Skeletal muscle satellite cell (primary cell): ENCODE measurements around the gene MCF2.

Experiments
- H3K27me3 ChIP-seq: 2 replicates; pipeline ENCODE4 v1.7.0; 2013; ENCODE audit warnings: low read length; ENCODE audit not compliant: control insufficient read depth, insufficient read depth
- H3K36me3 ChIP-seq: 2 replicates; pipeline ENCODE4 v1.7.0; 2013; ENCODE audit warnings: mild to moderate bottlenecking, control low read depth, low read length; ENCODE audit not compliant: insufficient read depth
- H3K4me1 ChIP-seq: 2 replicates; pipeline ENCODE4 v1.7.0; 2013; ENCODE audit warnings: low read length; ENCODE audit not compliant: control insufficient read depth, insufficient read depth
- H3K4me2 ChIP-seq: 2 replicates; pipeline ENCODE4 v1.7.0; 2013; ENCODE audit warnings: mild to moderate bottlenecking, low read length
- H3K4me3 ChIP-seq: 2 replicates; pipeline ENCODE4 v1.7.0; 2013; ENCODE audit warnings: low read length
- H3K9ac ChIP-seq: 2 replicates; pipeline ENCODE4 v1.7.0; 2013; ENCODE audit warnings: mild to moderate bottlenecking, low read depth, low read length, moderate library complexity
- H3K9me3 ChIP-seq: replicated peaks from 2 replicates; pipeline ENCODE4 v1.7.0; 2013; ENCODE audit warnings: mild to moderate bottlenecking, control low read depth, low read length

MCF2 gene

DNA sequence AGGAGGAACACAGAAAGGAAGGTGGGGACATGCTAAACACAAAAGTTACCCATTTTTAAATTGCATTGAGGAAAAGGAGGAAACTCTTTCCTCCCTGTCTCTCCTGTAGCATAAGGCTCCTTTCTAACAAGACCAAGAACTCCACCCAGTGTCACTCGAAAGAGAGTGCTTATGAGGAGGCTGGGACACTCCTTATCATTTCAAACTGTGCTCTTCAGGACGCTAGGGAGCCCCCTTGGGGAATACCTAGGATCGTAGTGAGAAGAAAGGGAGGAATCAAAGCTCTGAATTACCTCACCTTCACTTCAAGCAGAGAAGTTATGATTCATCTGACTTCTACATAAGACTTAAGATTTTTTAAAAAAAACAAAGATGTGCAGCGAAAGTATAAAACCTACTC lies 111.9 kb downstream of the MCF2 start:
- H3K4me3 ChIP-seq: no peak overlapping the region
- H3K9me3 ChIP-seq: no peaks in the 10 kb centered on the region
- H3K27me3 ChIP-seq: no peaks in the 10 kb centered on the region
- H3K4me2 ChIP-seq: no peak overlapping the region
- no peak overlapping the region for H3K9ac ChIP-seq
- H3K4me1 ChIP-seq: no peaks in the 10 kb centered on the region
- no peaks in the 10 kb centered on the region for H3K36me3 ChIP-seq

DNA sequence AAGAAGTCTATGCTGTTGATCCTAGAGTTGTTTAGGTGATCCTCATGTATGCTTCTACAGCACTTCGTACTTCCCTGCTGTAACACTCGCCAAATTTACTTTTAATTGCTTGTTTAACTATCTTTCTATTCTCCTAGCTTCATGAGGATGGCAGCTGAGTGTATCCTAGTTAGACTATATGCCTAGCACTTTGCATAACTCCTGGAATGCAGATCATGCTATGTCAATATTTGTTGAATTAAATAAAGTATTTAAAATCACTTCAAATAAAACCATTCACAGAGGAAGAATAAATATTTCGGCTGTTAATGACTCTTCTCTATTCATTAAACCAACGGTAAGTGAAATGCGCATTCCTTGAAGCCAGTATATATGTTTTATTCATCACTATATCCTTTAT lies 122.4 kb downstream of the MCF2 start:
- H3K4me3 ChIP-seq: no peak overlapping the region
- H3K9me3 ChIP-seq: no peaks in the 10 kb centered on the region
- H3K27me3 ChIP-seq: no peaks in the 10 kb centered on the region
- H3K36me3 ChIP-seq: no peaks in the 10 kb centered on the region
- no peak overlapping the region for H3K9ac ChIP-seq
- H3K4me1 ChIP-seq: no peaks in the 10 kb centered on the region
- no peak overlapping the region for H3K4me2 ChIP-seq

GRCh38 chrX:139581068-139581467 lies 126.9 kb downstream of the MCF2 start:
- Histone ChIP-seq H3K4me3 (no peak overlapping the region), H3K9me3 (no peaks in the 10 kb centered on the region), H3K27me3 (no peaks in the 10 kb centered on the region), H3K9ac (no peak overlapping the region), H3K4me1 (no peaks in the 10 kb centered on the region), H3K36me3 (no peaks in the 10 kb centered on the region), H3K4me2 (no peak overlapping the region)

DNA sequence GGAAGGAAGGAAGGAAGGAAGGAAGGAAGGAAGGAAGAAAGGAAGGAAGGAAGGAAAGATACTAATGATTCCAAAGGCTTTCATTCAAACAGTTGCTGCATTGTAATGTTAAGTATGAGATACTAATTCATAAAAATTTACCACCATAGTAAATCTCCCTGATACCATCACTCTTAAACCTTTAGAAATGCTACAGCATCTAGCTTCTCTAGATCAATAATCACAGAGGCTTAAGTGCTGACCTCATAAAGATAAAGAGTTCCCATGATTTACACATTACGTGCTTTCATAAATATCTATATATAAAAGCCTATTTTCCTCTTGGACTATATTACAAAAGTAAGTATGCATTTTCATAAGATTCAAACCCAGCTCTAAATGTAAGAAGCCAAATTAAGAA lies 141.0 kb downstream of the MCF2 start:
- no peak overlapping the region for H3K4me3 ChIP-seq
- H3K4me2 ChIP-seq: no peak overlapping the region
- no peaks in the 10 kb centered on the region for H3K9me3 ChIP-seq
- no peaks in the 10 kb centered on the region for H3K27me3 ChIP-seq
- H3K4me1 ChIP-seq: no peaks in the 10 kb centered on the region
- no peaks in the 10 kb centered on the region for H3K36me3 ChIP-seq
- H3K9ac ChIP-seq: no peak overlapping the region

GRCh38 chrX:139563251-139563650 lies 144.7 kb downstream of the MCF2 start:
- no peaks in the 10 kb centered on the region for H3K4me1 ChIP-seq
- no peak overlapping the region for H3K9ac ChIP-seq
- H3K27me3 ChIP-seq: no peaks in the 10 kb centered on the region
- no peaks in the 10 kb centered on the region for H3K36me3 ChIP-seq
- no peak overlapping the region for H3K4me2 ChIP-seq
- no peak overlapping the region for H3K4me3 ChIP-seq
- H3K9me3 ChIP-seq: no peaks in the 10 kb centered on the region

GRCh38 chrX:139560221-139560620 lies 147.7 kb downstream of the MCF2 start:
- H3K4me2 ChIP-seq: no peak overlapping the region
- no peak overlapping the region for H3K4me3 ChIP-seq
- no peaks in the 10 kb centered on the region for H3K9me3 ChIP-seq
- no peaks in the 10 kb centered on the region for H3K4me1 ChIP-seq
- H3K36me3 ChIP-seq: no peaks in the 10 kb centered on the region
- H3K9ac ChIP-seq: no peak overlapping the region
- no peaks in the 10 kb centered on the region for H3K27me3 ChIP-seq

- no peak overlapping the region for H3K9ac ChIP-seq
- no peak overlapping the region for H3K4me2 ChIP-seq
- no peaks in the 10 kb centered on the region for H3K36me3 ChIP-seq
- H3K4me1 ChIP-seq: no peaks in the 10 kb centered on the region
- H3K4me3 ChIP-seq: no peak overlapping the region
- H3K9me3 ChIP-seq: no peaks in the 10 kb centered on the region
- no peaks in the 10 kb centered on the region for H3K27me3 ChIP-seq
Observed at GRCh38 chrX:139559383-139560042, 148.5 kb downstream of the MCF2 start.

GRCh38 chrX:139554991-139555675 lies 152.8 kb downstream of the MCF2 start:
- Histone ChIP-seq H3K4me3 (no peak overlapping the region), H3K9me3 (no peaks in the 10 kb centered on the region), H3K4me1 (no peaks in the 10 kb centered on the region), H3K9ac (no peak overlapping the region), H3K36me3 (no peaks in the 10 kb centered on the region), H3K27me3 (no peaks in the 10 kb centered on the region), H3K4me2 (no peak overlapping the region)

GRCh38 chrX:139554376-139554775 lies 153.6 kb downstream of the MCF2 start:
- H3K36me3 ChIP-seq: no peaks in the 10 kb centered on the region
- no peaks in the 10 kb centered on the region for H3K4me1 ChIP-seq
- H3K4me2 ChIP-seq: no peak overlapping the region
- no peaks in the 10 kb centered on the region for H3K9me3 ChIP-seq
- no peak overlapping the region for H3K9ac ChIP-seq
- H3K27me3 ChIP-seq: no peaks in the 10 kb centered on the region
- no peak overlapping the region for H3K4me3 ChIP-seq

- H3K4me2 ChIP-seq: no peak overlapping the region
- H3K4me3 ChIP-seq: no peak overlapping the region
- no peaks in the 10 kb centered on the region for H3K4me1 ChIP-seq
- no peak overlapping the region for H3K9ac ChIP-seq
- H3K9me3 ChIP-seq: no peaks in the 10 kb centered on the region
- H3K27me3 ChIP-seq: no peaks in the 10 kb centered on the region
- no peaks in the 10 kb centered on the region for H3K36me3 ChIP-seq
Observed at GRCh38 chrX:139544591-139544990, 163.4 kb downstream of the MCF2 start.

DNA sequence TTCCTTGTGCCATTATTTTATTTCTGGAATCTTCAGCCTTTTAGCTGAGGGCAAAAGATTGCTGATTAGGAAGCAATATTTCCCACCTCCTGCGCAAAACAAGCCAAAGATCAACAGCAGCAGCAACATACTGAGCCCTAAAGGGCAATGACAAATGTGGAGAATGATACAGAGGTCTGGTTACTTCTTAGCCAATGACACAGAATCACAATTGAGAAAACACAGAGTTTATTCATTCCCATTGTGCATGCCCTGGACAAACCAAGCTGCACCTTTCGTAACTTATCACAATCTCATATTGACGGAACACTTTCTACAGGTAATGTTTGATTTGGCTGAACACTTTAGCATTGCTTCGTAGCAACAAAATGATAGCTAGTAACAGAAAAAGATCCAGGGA lies 164.0 kb downstream of the MCF2 start:
- no peak overlapping the region for H3K4me2 ChIP-seq
- H3K4me3 ChIP-seq: no peak overlapping the region
- H3K4me1 ChIP-seq: no peaks in the 10 kb centered on the region
- no peak overlapping the region for H3K9ac ChIP-seq
- no peaks in the 10 kb centered on the region for H3K36me3 ChIP-seq
- no peaks in the 10 kb centered on the region for H3K9me3 ChIP-seq
- no peaks in the 10 kb centered on the region for H3K27me3 ChIP-seq

DNA sequence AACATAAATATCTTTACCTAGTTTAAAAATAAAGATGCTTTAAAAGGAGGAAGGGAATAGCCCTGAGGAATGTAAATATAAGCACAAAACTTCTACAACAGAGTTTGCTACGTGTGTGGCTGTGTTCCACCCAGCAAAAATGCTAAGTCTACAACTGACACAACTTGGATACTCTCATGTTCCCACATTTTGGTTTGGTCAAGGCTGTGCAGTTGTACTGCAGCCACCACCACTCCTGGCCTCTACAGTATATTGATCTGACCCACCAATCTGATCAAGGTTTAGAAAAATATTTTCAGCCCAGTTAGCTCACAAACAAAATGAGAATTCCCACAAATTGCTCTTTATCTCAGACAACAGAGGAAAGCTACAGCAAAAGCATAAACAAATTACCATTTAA lies 165.3 kb downstream of the MCF2 start:
- Histone ChIP-seq H3K27me3 (no peaks in the 10 kb centered on the region), H3K36me3 (no peaks in the 10 kb centered on the region), H3K4me2 (no peak overlapping the region), H3K4me3 (no peak overlapping the region), H3K9me3 (no peaks in the 10 kb centered on the region), H3K9ac (no peak overlapping the region), H3K4me1 (no peaks in the 10 kb centered on the region)
